Measurements from ENCODE around the gene CSN1S1. TPM values are rescaled to one million over a fixed set of nuclear protein-coding genes. Genes with fewer than 3 reads are reported as not detected.

Gene CSN1S1
- polyA plus RNA-seq, 1 donor, result not detected

- DNase-seq, result no peak
Measured at GRCh38 chr4:69991016-69991415, 60.1 kb downstream of the CSN1S1 start.

- DNase-seq, result no peak
Measured at GRCh38 chr4:69994782-69995181, 63.9 kb downstream of the CSN1S1 start.

GRCh38 chr4:69995526-69996016 lies 64.7 kb downstream of the CSN1S1 start, which contains the start of gene STATH:
Gene STATH, plus strand, starts transcription at chr4:69995966. Its CDS starts 2,472 bp downstream, at chr4:69998438.
- DNase-seq, result no peak

Other genes with a start within 250 kb of the CSN1S1 start
- 0.73 TPM for gene SULT1B1, start 170.4 kb upstream of the CSN1S1 start, polyA plus RNA-seq (ENCODE audit: insufficient read length)
- gene SULT1E1, start 70.9 kb upstream of the CSN1S1 start, polyA plus RNA-seq (ENCODE audit: insufficient read length), result 585 TPM
- gene CSN2, start 34.7 kb downstream of the CSN1S1 start, polyA plus RNA-seq (ENCODE audit: insufficient read length), result not detected
- 1.5 TPM for gene STATH, start 64.9 kb downstream of the CSN1S1 start, polyA plus RNA-seq (ENCODE audit: insufficient read length)
- not detected for gene HTN3, start 97.4 kb downstream of the CSN1S1 start, polyA plus RNA-seq (ENCODE audit: insufficient read length)
- gene HTN1, start 119.4 kb downstream of the CSN1S1 start, polyA plus RNA-seq (ENCODE audit: insufficient read length), result 0.07 TPM
- 0.15 TPM for gene PRR27, start 223.2 kb downstream of the CSN1S1 start, polyA plus RNA-seq (ENCODE audit: insufficient read length)

All from left kidney (tissue), 2 donors.